GM19023 (cell line): ENCODE measurements around the gene USP32.
"Not testable (repeated sequence)": the region's sequence is repeated elsewhere in the genome, so short reads cannot be mapped to it uniquely, and the experiment has no call there.

ENCODE experiments used
- ATAC-seq: cut with Tn5 transposase; IDR thresholded peaks from one replicate; pipeline ENCODE4 v1.9.1; 2021; ENCODE audit warnings: mild to moderate bottlenecking, moderate library complexity; ENCODE audit not compliant: unreplicated experiment

USP32 gene

DNA sequence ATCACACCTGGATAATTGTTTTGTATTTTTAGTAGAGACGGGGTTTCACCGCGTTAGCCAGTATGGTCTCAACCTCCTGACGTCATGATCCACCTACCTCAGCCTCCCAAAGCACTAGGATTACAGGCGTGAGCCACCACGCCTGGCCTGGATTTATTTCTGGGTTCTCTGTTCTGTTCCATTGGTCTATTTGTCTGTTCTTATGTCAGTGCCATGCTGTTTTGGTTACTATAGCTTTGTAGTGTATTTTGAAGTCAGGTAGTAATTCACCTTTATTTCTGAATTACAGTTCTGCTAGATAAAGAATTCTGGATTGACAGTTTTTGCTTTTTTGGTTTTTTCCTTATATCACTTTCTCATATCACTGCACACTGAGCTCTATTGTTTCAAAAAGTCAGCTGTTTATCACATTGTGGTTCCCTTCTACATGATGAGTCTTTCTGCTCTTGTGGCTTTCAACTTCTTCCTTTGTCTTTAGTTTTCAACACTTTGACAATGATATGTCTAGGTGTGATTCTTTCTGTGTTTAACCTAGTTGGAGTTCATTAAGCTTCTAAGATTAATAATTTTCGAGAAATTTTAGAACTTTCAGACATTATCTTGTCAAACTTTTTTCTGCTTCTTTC, 144.0 kb downstream of the USP32 start:
- no peak for ATAC-seq

DNA sequence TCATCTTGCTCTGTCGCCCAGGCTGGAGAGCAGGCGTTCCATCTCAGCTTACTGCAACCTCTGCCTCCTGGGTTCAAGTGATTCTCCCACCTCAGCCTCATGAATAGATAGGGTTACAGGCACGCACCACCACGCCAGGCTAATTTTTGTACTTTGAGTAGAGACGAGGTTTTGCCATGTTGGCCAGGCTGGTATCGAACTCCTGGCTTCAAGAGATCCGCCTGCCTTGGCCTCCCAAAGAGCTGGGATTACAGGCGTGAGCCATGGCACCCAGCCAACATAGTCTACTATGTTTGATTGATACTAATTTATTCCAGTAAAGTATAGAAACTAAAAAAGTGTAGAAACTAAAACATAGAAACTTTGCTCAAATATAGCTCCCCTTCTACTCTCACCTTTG, 147.3 kb downstream of the USP32 start:
- no peak for ATAC-seq

- ATAC-seq, result no peak
Measured at GRCh38 chr17:60240290-60240689, 151.6 kb downstream of the USP32 start.

GRCh38 chr17:60231691-60232090, 160.2 kb downstream of the USP32 start:
- no peak for ATAC-seq

DNA sequence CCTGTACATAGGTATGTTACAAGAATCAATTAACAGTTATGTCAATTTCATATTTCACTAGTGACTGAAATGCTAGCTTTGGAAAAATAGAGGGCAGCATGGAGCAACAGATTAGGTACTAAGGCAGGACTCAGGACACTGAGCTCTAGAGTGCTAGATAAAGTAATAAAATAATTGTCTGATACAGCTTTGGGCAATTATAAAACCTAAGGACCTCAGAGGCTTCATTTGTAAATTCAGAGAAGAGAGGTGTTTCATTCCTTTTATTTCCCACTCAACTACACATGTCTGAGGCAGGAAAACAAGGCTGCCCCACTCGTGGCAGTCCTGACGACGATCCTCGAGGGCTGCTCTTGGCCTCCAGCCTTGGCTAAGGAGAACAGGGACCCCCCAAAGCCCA, 160.7 kb downstream of the USP32 start:
- ATAC-seq, result no peak

GRCh38 chr17:60230358-60230757, 161.6 kb downstream of the USP32 start:
- no peak for ATAC-seq

DNA sequence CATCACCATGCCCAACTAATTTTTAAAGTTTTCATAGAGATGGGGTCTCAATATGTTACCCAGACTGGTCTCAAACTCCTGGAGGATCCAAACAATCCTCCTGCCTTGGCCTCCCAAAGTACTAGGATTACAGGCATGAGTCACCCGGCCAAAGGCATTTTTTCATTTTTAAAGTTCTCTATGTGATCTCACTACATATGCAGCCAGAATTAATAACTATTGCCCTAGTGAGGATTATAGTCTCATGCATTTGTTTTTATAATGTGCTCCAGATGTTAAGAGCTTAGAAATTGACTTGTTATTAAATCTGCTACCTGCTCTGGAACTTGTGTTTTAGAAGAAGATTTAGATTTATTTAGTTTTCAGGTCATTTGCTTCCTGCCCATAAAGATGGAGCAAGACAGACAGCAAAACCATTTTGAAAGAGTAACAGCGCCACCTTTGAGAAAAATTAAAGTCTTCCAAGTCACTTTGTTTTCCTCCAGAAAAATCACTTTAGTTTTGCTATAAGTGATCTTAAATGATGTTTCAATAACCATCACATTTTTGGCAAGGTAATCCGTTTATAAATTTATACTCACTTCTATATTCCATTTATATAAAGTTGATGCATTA, 162.6 kb downstream of the USP32 start:
- no peak for ATAC-seq

DNA sequence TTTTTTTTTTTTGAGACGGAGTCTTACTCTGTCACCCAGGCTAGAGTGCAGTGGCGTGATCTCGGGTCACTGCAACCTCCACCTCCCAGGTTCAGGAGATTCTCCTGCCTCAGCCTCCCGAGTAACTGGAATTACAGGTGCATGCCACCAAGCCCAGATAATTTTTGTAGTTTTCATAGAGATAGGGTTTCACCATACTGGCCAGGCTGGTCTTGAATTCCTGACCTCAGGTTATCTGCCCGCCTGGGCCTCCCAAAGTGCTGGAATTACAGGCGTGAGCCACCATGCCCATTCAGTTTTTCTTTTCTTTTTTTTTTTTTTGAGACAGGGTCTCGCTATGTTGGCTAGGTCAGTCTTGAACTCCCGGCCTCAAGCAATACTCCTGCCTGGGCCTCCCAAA, 164.7 kb downstream of the USP32 start:
- ATAC-seq, result not testable (repeated sequence)

DNA sequence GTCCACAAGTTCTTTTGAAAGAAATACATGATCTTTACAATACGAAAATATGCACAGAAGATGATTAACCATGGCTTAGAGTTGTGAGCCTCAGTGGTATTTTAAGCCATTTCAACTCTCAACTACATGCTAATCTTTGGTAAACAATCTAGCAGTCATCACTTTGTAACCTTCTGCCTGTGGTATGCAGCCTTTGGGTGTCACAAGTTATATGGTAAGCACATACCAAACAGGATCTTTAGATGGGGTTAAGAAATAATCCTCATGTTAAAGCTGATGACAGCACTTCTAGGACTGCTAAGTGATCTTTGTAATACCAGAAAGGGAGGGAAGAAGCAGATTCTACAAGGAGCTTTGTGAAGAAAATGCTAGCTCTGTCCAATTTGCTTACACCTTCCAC, 167.9 kb downstream of the USP32 start:
- no peak for ATAC-seq

DNA sequence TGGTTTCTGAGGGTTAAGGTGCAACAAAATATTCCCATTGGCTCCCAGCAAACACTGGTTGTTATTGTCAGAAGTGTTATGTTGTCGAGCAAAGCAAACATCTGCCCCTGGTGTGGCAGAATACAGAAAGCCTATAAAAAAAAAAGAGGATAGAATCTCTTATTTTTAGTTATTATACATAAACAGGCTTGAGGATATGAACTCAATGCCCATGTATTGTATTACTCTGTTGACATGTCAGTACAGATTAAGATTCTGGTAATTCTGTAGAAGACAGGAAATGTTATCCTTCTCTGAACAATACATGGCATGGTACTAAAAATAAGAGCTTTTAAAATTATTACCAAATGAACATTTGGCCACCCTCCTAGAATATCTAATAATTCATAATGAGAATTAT, 168.5 kb downstream of the USP32 start:
- ATAC-seq, result no peak

GRCh38 chr17:60218774-60219173, 173.2 kb downstream of the USP32 start:
- not testable (repeated sequence) for ATAC-seq

DNA sequence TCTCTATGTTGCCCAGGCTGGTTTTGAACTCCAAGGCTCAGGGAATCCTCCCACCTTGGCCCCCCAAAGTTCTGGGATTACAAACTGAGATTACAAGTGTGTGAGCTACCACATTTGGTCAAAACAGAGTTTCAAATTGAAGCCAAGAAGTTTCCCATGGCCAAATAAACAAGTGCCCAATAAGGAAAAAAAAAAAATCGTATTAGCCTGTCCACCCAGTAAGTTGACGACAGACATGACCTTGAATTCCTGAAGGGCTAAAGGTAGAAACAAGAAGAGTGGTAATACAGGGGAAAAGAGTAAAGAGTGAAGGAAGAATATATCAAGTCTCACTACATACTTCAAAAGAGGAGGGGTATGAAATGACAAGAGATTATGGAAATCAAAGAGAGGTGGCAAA, 176.0 kb downstream of the USP32 start:
- not testable (repeated sequence) for ATAC-seq

DNA sequence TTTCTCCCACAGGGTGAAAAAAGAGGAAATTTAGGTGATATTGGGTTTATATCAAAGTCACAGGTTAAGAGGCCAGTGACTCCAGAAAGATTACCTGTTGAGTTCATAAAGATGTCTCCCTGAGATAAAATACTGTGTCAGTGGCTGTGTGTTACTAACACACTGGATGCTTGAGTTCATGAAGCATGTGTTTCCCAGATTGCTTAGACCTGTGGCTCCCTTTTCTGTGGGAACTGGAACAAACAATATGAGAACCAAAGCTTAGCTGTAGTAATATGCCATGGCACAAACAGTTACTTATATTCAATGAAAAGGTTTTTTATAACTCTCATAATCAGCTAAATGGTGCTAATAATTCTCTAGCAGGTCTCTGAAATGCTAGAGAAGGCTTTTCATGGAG, 180.7 kb downstream of the USP32 start:
- not testable (repeated sequence) for ATAC-seq

- ATAC-seq, result not testable (repeated sequence)
Measured at GRCh38 chr17:60208302-60208701, 183.6 kb downstream of the USP32 start.

DNA sequence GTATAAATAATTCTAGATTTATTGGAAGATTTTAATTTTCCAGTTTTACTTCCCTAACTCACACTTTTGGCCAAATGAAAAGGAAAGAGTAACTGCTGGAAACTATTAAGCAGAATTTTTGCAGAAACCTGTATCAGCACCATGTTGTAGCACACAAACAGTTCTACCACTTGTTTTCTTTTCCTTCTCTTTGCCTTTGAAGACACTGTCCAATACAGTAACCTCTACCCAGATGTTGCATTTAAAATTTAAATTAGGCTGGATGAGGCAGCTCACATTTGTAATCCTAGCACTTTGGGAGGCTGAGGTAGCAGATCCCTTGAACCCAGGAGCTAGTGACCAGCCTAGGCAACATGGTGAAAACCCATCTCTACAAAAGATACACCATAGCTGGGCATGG, 186.2 kb downstream of the USP32 start:
- not testable (repeated sequence) for ATAC-seq

DNA sequence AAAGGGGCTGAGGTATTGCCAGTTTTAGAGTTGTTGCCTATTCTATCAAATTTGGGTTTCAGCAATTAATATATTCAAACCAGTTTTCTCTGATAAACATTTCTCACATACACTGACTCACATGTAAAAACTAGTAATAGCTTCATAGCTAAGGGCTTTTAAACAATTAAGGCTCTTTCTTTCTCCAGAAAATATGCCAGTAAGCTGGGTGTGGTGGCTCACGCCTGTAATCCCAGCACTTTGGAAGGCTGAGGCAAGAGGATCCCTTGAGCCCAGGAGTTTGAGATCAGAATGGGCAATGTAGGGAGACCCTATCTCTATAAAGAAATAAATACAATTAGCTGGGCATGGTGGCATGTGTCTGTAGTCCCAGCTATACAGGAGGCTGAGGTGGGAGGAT, 193.3 kb downstream of the USP32 start:
- ATAC-seq, result not testable (repeated sequence)

- not testable (repeated sequence) for ATAC-seq
Measured at GRCh38 chr17:60194141-60194540, 197.8 kb downstream of the USP32 start.

- no peak for ATAC-seq
Measured at GRCh38 chr17:60193482-60193881, 198.5 kb downstream of the USP32 start.

DNA sequence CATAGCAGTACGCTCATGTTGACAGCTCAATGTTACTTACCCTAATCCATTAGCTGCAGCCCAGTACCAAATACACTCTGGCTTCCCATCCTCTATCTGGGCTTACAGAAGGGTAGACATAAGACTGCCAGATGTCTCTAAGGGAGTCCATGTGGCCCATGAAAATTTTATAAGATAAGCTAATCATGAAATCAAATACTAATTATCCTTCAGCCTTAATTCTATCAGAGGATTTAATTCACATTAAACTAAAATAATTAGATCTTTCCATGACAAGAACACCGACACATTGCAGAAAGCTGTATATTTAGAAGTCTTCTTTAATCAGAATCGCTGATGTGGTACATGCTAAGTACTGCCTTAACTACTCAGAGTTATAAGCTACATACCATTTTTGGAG, 198.9 kb downstream of the USP32 start:
- not testable (repeated sequence) for ATAC-seq

- not testable (repeated sequence) for ATAC-seq
Measured at GRCh38 chr17:60190032-60190431, 201.9 kb downstream of the USP32 start.

DNA sequence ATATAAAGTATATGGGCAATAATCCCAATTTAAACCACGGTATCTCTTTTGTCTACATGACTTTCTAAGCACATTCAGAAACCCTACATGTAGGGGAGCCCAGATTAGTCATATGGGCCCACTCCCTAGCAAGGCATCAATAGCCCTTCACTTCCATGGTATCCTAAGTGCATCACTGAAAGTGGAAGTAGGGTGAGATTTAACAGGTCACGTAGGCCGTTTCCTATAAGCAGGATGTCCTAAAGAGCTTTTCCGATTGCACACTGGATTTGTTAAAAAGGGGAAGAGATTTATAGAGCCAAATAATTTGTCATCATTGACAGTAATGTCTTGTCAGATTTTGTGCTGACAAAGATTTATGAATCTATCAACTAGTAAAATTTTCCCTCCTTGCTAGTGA, 203.2 kb downstream of the USP32 start:
- ATAC-seq, result no peak

DNA sequence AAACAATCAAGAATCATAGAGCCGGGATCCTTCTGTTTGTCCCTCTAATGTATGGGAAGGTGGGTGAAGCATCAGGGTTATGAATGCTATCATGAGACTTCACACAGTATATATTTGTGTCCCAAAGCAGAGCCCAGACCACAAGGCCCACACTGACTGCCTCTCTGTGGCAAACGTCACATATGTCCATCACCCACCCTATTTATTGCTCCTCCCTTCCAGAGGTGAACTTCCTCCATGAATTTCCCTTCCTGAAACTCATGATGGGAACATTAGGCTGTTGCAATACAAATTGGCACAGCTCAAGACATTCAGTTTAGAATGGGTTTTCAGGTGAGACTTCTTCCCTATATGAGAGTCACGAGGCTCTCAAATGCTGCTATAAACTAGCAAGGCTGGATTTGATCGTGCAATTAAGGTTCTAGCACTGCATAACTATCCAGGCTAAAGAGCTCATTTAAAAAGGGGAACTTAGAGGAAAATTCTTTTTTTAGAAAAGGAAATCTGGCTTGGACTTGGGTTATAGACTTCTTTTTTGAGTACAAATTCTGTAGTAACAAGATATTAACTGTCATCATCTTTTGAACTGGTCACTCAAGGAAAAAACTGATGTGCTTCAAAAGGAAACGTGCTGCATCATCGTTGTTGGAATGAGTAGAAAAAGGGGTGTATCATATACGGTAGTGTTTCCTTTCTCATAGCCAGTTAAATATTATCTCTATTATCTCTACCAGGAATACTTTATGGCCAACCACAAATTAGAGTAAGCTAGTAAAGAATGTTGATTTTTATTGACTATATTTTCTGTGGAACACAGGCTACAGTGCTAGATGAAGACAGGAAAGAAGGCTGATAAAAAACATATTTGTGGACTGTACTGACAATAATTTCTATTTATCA, 204.8 kb downstream of the USP32 start:
- ATAC-seq, result not testable (repeated sequence)
